MM.1S (cell line): ENCODE results near the gene SERTM1.

Experiments used
- CTCF ChIP-seq: fragments of 300-600 bp; sonication (generic); IDR thresholded peaks from 2 replicates; pipeline ENCODE4 v1.5.1; 2016; ENCODE audit warnings: antibody characterized with exemption, low read length, mixed read lengths
- EZH2 ChIP-seq: fragments of 300-600 bp; sonication (generic); optimal IDR thresholded peaks from 2 replicates; pipeline ENCODE3; 2017; ENCODE audit warnings: low read depth, mild to moderate bottlenecking, antibody characterized with exemption, low read length, mixed read lengths
- EZH2phosphoT487 ChIP-seq: fragments of 300-600 bp; sonication (generic); IDR thresholded peaks from 2 replicates; pipeline ENCODE4 v1.6.1; 2018; ENCODE audit warnings: antibody characterized with exemption, low read length

DNA sequence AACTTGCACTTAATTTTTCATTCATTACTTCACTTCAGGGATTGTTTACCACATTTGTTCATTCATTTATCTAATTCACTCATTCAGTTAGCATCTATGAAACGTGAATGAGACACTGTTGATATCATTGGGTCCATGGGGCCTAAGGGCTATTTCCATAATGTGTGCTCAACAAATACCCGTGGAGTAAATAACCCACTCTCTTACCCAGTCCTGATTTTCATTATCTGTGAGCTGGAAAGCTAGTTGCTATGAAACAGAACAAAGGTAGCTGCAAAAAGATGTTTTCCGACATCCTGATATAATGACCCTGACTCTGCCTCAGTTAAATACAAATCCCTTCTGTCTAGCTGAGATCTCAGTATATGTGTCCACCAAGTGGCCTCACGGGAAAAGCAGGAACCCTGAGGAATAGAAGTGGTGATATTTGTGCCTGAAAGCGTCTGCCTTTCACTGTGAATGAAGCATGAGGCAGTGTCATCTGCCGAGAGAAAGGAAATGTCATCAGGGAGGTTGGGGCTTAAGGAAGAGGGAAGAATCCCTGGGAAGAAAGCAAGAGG, 63.8 kb downstream of the SERTM1 start:
- TF ChIP-seq CTCF: no peak
- TF ChIP-seq EZH2phosphoT487: no peak
- TF ChIP-seq EZH2: no peak
